GM19455 (cell line): ENCODE data around the gene PLD1.
"Not testable (repeated sequence)": the region's sequence is repeated elsewhere in the genome, so short reads cannot be mapped to it uniquely, and the experiment has no call there.

Source experiments
- ATAC-seq: cut with Tn5 transposase; IDR thresholded peaks from one replicate; pipeline ENCODE4 v1.9.1; 2021; ENCODE audit not compliant: unreplicated experiment

PLD1 gene

DNA sequence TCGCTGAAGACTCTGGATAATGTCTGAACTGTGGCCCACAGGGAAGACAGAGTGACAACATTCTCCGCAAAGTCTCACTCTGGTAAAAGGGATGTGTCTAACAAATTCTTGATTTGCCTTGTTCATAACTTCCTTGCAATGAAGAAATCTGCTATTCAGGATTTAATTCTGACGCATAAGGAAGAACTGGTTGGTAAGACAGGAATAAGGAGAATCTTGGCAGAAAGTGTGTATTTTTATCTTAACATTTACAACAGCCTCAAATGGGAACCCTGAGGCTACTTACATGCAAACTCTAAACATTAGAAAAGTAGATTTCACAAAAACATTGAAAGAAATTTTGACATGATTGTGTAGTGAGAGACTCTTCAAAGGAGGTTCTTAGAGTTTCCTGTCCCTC, 10.8 kb upstream of the PLD1 start:
- no peak for ATAC-seq

DNA sequence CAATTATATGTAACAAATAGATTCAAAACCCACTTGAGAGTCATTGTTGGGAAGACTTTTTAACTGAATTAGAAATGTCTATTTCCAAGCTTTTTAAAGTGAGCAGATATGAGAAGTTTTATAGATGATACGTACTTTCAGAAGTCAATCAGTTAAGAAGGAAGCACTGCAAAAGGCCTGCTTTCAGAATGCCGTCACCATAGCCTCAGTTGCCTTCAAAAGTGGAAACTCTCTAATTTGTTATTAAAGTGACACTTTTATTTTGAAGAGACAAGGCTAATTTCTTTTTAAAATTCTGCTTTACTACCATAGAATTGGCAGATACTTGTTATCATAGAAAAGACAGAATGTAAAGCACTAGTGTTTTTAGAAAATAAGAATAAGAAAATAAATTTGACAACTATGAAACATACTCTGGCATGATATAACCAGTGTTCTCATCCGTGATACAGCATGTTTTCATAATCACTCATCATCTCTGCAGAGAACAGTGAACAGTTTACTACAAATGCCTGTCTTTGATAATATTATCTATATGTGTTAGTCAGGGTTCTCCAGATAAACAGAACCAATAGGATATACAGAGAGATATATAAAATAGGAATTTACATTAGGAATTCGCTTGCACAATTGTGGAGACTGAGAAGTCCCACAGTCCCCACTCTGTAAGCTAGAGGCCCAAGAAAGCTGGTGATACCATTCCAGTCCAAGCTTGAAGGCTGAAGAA, 7.0 kb upstream of the PLD1 start:
- no peak for ATAC-seq

GRCh38 chr3:171815973-171816595, 5.8 kb upstream of the PLD1 start:
- no peak for ATAC-seq

- not testable (repeated sequence) for ATAC-seq
Measured at GRCh38 chr3:171814662-171815061, 4.4 kb upstream of the PLD1 start.

DNA sequence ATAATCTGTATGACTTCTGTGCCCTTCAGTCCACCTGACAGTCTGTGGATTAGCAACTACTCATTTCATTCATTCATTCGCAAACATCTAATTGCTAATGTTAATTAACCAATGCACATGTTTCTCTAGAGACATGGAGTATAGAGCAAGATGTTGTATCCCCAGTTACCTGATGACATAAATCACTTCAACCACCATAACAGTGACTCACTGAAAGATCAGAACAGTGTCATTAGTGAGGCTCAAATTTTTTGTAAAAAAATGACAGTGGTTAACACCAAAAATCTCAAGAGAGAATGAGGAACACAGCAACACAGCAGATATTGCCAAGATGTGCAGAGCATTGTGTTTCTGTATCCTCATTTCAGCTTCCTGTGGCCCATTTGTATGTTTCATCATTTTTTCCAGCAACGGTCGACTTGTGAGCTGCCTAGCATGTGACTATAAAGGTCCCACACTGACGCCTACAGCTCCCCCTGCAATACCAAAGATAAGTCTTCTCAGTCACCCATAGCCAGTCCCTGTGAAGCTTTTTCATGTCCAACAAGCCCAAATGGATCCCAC, 3.7 kb upstream of the PLD1 start:
- no peak for ATAC-seq

GRCh38 chr3:171813278-171813896, 3.1 kb upstream of the PLD1 start:
- no peak for ATAC-seq

DNA sequence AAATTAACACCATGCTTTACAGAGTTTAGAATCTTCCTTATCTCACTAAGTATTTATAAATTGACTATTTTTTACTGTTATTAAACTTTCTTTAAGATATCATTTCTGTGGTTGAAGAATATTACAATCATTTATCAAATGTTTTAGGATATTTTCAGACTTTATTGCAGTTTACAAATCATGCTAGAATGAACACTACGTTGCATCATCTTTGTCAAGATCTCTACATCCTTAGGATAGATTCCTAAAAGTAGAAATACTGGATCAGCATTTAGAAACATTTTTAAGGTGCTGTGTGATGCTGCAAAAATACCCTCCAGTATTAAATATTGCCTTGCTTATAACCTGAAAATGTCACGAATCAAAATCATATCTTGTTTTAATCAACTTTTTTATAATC, 2.5 kb upstream of the PLD1 start:
- no peak for ATAC-seq

DNA sequence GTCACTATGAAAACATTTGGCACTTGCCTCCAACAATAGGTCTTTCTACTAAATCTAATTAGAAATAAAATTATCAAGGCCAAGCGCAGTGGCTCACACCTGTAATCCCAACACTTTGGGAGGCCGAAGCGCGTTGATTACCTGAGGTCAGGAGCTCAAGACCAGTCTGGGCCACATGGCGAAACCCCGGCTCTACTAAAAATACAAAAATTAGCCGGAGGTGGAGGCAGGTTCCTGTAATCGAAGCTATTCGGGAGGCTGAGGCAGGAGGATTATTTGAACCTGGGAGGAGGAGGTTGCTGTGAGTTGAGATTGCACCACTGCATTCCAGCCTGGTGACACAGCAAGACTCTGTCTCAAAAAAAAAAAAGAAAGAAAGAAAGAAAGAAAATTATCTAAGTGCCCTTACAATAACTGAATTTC, 1.6 kb upstream of the PLD1 start:
- no peak for ATAC-seq

DNA sequence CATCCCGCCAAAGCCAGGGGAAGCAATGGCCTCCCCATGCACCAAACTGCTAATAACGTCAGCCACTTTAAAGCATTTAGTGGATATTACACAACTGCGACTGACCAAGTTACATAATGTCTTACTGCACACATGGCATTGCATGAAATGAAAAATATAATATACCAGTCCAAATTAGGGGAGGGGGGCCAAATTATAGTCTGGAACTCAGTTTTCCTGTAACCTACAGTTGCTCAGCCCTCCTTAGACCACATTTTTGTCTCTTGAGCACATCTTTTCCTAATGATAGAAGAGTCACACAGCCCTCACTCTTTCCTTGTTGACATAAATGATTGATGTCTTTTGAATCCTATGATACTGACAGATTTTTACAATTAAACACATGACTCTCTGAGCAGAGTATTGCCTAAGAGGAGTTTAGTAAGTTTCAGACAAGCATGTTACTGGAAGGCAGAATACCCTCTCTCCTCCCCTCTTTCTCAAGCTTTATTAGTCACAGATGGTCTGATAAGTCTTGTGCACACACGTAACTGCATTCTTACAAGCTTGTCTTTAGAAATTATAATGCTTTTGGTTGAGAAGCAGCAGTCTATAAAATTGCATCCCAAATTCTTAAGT, 1.1 kb upstream of the PLD1 start:
- ATAC-seq = no peak

GRCh38 chr3:171810629-171811294, 479 bp upstream of the PLD1 start:
- no peak for ATAC-seq

DNA sequence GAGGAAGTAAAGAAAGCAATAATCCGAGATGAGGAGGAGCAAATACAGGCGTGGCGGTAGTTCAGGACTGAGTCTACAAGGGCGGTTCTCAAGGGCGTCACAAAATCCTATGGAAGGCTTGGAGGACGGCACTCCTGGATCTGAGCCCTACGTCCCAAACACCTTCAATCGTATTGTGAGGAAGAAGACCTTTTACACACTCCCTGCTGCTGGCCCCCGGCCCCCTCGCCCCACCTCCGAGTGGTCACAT, 747 bp downstream of the PLD1 start:
- ATAC-seq = peak; percentile 16

DNA sequence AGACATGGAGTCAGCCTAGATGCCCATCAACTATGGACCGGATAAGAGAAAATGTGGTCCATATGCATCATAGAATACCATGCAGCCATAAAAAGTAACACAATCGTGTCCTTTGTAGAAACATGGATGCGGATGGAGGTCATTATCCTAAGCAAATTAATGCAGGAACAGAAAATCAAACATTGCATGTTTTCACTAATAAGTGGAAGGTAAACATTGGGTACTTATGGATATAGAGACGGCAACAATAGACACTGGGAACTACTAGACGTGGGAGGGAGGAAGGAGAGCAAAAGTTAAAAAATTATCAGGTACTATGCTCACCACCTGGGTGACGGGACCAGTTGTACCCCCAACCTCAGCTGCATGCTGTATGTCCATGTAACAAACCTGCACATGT, 2.5 kb downstream of the PLD1 start:
- no peak for ATAC-seq

DNA sequence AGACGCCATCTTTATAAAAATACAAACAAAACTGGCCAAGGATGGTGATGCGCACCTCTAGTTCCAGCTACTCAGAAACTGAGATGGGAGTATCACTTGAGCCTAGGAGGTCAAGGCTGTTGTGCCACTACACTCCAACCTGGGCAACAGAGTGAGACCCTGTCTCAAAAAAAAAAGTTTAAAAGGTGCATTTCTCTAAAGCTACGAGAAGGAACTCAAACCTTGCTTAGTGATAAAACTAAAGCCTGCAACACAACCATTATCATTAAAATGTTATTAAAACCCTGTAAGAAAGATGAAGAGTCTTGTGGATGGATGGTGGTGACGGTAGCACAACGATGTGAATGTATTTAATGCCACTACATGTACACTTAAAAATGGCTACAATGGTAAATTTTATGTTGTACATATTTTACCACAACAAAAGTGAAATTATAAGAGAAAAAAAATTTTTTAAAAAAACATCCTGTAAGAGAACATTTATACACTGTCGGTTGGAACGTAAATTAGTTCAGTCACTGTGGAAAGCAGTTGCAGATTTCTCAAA, 3.1 kb downstream of the PLD1 start:
- ATAC-seq = no peak

DNA sequence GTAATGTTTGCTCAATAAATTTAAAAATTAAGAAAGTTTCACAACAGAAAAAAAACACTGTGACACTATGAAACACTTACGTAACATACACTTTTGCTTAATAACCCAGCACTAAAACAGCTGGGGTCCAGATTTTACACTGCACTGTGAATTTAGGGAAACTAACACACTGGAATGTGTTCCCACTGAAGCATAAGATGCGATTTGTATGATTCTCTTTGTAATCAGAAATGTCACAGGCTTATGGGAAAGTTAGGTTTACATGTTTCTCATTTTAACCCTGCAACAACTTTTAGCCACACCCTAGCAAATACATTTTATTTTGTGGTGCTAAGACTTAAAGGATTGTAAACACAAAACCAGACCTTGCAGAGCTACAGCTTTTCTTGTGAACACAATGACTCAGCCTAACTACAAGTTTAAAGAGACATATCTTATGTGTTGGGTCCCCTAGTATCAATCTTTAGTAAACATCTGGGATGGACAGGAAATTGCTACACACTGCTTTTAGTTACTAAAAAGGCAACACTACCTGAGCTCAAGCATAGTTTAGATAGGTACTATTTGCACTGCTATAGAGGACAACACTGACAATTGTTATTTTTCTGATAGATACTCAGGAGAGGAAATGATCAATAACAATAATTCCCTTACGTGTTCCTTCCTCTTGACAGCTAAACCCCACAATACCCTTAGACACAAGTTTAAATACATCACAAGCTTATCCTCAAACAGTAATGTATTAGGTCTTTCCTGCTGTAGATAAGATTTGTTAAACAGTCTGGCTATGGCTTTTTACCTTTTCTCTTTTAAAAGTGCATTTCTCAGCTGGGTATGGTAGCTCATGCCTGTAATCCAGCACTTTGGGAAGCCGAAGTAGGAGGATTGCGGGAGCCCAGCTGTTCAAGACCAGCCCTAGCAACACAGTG, 3.8 kb downstream of the PLD1 start:
- ATAC-seq = no peak

- no peak for ATAC-seq
Measured at GRCh38 chr3:171805687-171806086, 4.6 kb downstream of the PLD1 start.

- no peak for ATAC-seq
Measured at GRCh38 chr3:171804618-171805389, 5.5 kb downstream of the PLD1 start.

GRCh38 chr3:171803044-171803443, 7.2 kb downstream of the PLD1 start:
- ATAC-seq = no peak

DNA sequence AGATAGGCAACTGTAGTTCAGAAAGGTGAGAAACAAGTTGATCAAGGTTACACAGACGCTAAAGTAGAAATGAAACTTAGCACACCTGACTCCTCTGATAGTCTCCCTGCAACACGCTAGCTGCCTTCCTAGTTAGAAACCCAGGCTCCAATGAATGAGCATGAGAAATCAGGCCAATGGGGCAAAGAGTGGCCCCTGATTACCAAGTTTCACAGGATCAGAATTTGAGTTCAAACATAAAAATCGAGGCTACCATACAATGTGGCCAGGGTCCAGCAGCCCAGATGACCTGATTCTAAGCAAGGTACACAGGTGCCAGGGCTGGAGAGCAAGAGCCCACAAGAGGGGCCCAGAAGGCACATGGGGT, 7.7 kb downstream of the PLD1 start:
- no peak for ATAC-seq
